ENCODE data around the gene TMEM250. TPM values are rescaled to one million over a fixed set of nuclear protein-coding genes. Genes with fewer than 3 reads are reported as not detected.

TMEM250 gene
- total and polyA plus RNA-seq, 4 donors: 6.7 to 19.5 (median 17.2) TPM

- WGBS: 82% methylated on average over 17 of the region's 17 CpGs
- Histone ChIP-seq H3K27me3 (ENCODE audit: control insufficient read depth in 4 of 4, insufficient read depth in 4 of 4, low read length in 3 of 4) (peaks cover 0 to 5% (median under 1%) of the 10 kb centered on the region in 4 donors), H3K9ac (ENCODE audit: low read depth in 1 of 2, low read length in 2 of 2) (no peak overlapping the region)
Measured at GRCh38 chr9:136128436-136128835, 9.8 kb upstream of the TMEM250 start.

DNA sequence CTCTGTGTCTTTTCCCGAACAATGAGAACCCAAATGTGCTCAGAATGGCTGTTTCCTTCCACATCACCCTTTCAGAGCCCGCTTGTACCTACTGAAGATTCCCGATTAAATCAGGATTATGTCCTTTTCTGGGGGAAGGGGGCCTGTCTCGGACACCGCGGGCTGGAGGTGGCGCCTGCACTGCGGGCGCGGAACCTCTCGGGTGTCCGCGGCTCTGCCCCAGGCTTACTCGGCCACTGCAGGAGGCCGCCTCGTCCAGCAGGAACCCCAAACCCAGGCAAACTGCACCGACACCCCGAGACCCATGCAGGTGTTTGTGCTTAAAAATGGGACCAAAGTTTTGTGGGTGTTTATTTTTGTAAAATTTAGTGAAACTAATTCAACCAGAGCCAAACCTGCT lies 8.6 kb upstream of the TMEM250 start:
- Histone ChIP-seq H3K9ac (ENCODE audit: low read depth in 1 of 2, low read length in 2 of 2) (no peak overlapping the region), H3K27me3 (ENCODE audit: control insufficient read depth in 4 of 4, insufficient read depth in 4 of 4, low read length in 3 of 4) (peaks cover 0 to 5% (median 0%) of the 10 kb centered on the region in 4 donors), H3K36me3 (ENCODE audit: control insufficient read depth in 4 of 4, insufficient read depth in 3 of 4, low read depth in 1 of 4, low read length in 3 of 4) (no peaks in the 10 kb centered on the region), H3K4me1 (ENCODE audit: control insufficient read depth in 4 of 4, insufficient read depth in 4 of 4, low read length in 3 of 4) (peaks cover 0 to 9% (median 6%) of the 10 kb centered on the region in 4 donors), H3K27ac (ENCODE audit: low read depth in 1 of 2, low read length in 2 of 2) (no peak overlapping the region), H3K9me3 (ENCODE audit: control insufficient read depth in 4 of 4, low read length in 3 of 4) (no peaks in the 10 kb centered on the region), H3K4me3 (ENCODE audit: low read depth in 1 of 3, low read length in 3 of 3) (no peak overlapping the region)
- TF ChIP-seq EGR1 (IDR thresholded peaks at IDR 0.05; ENCODE audit: low read depth in 2 of 2) (no peak), CTCF (IDR thresholded peaks at IDR 0.05; ENCODE audit: low read depth, low read length, missing input control) (no peak), MAX (IDR thresholded peaks at IDR 0.05) (no peak), HNF4A (conservative IDR thresholded peaks at IDR 0.05) (no peak), TAF1 (conservative IDR thresholded peaks at IDR 0.05) (no peak), SP1 (IDR thresholded peaks at IDR 0.05) (no peak), GABPA (IDR thresholded peaks at IDR 0.05 in 1 of 2, conservative IDR thresholded peaks at IDR 0.05 in 1 of 2) (no peak), FOXA1 (IDR thresholded peaks at IDR 0.05) (no peak), HNF4G (IDR thresholded peaks at IDR 0.05) (no peak), FOXA2 (IDR thresholded peaks at IDR 0.05) (no peak), RAD21 (IDR thresholded peaks at IDR 0.05) (no peak), RXRA (IDR thresholded peaks at IDR 0.05) (no peak), NR2F2 (IDR thresholded peaks at IDR 0.05) (no peak), YY1 (IDR thresholded peaks at IDR 0.05) (no peak)
- TF ChIP-seq, protein P1, sequence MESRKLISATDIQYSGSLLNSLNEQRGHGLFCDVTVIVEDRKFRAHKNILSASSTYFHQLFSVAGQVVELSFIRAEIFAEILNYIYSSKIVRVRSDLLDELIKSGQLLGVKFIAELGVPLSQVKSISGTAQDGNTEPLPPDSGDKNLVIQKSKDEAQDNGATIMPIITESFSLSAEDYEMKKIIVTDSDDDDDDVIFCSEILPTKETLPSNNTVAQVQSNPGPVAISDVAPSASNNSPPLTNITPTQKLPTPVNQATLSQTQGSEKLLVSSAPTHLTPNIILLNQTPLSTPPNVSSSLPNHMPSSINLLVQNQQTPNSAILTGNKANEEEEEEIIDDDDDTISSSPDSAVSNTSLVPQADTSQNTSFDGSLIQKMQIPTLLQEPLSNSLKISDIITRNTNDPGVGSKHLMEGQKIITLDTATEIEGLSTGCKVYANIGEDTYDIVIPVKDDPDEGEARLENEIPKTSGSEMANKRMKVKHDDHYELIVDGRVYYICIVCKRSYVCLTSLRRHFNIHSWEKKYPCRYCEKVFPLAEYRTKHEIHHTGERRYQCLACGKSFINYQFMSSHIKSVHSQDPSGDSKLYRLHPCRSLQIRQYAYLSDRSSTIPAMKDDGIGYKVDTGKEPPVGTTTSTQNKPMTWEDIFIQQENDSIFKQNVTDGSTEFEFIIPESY (IDR thresholded peaks at IDR 0.05): no peak
- TF ChIP-seq, protein P2, sequence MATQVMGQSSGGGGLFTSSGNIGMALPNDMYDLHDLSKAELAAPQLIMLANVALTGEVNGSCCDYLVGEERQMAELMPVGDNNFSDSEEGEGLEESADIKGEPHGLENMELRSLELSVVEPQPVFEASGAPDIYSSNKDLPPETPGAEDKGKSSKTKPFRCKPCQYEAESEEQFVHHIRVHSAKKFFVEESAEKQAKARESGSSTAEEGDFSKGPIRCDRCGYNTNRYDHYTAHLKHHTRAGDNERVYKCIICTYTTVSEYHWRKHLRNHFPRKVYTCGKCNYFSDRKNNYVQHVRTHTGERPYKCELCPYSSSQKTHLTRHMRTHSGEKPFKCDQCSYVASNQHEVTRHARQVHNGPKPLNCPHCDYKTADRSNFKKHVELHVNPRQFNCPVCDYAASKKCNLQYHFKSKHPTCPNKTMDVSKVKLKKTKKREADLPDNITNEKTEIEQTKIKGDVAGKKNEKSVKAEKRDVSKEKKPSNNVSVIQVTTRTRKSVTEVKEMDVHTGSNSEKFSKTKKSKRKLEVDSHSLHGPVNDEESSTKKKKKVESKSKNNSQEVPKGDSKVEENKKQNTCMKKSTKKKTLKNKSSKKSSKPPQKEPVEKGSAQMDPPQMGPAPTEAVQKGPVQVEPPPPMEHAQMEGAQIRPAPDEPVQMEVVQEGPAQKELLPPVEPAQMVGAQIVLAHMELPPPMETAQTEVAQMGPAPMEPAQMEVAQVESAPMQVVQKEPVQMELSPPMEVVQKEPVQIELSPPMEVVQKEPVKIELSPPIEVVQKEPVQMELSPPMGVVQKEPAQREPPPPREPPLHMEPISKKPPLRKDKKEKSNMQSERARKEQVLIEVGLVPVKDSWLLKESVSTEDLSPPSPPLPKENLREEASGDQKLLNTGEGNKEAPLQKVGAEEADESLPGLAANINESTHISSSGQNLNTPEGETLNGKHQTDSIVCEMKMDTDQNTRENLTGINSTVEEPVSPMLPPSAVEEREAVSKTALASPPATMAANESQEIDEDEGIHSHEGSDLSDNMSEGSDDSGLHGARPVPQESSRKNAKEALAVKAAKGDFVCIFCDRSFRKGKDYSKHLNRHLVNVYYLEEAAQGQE (IDR thresholded peaks at IDR 0.05): no peak
- TF ChIP-seq, protein P3, sequence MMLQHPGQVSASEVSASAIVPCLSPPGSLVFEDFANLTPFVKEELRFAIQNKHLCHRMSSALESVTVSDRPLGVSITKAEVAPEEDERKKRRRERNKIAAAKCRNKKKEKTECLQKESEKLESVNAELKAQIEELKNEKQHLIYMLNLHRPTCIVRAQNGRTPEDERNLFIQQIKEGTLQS (IDR thresholded peaks at IDR 0.05): no peak
- no peak for DNase-seq (ENCODE audit: low spot score)
- WGBS: 86% methylated on average over 18 of the region's 18 CpGs

More at GRCh38 chr9:136128436-136128835, 9.8 kb upstream of the TMEM250 start:
- H3K4me3 ChIP-seq (ENCODE audit: low read depth in 1 of 3, low read length in 3 of 3): no peak overlapping the region
- no peak for DNase-seq (ENCODE audit: low spot score)
- no peaks in the 10 kb centered on the region for H3K9me3 ChIP-seq (ENCODE audit: control insufficient read depth in 4 of 4, low read length in 3 of 4)
- no peaks in the 10 kb centered on the region for H3K36me3 ChIP-seq (ENCODE audit: control insufficient read depth in 4 of 4, insufficient read depth in 3 of 4, low read depth in 1 of 4, low read length in 3 of 4)
- peaks cover 0 to 4% (median 2%) of the 10 kb centered on the region in 4 donors for H3K4me1 ChIP-seq (ENCODE audit: control insufficient read depth in 4 of 4, insufficient read depth in 4 of 4, low read length in 3 of 4)
- H3K27ac ChIP-seq (ENCODE audit: low read depth in 1 of 2, low read length in 2 of 2): no peak overlapping the region
- TF ChIP-seq JUND (IDR thresholded peaks at IDR 0.05): no peak
- TF ChIP-seq, protein P2 (IDR thresholded peaks at IDR 0.05): no peak
- TF ChIP-seq FOXA1 (IDR thresholded peaks at IDR 0.05): no peak
- no peak for TF ChIP-seq MAX (IDR thresholded peaks at IDR 0.05)
- TF ChIP-seq TAF1 (conservative IDR thresholded peaks at IDR 0.05): no peak
- no peak for TF ChIP-seq RAD21 (IDR thresholded peaks at IDR 0.05)
- no peak for TF ChIP-seq SP1 (IDR thresholded peaks at IDR 0.05)

Measured in liver (tissue), 9 donors.